Inferior parietal cortex (tissue), 1 donor: ENCODE data around the gene NR3C2.
"Not testable (repeated sequence)": the region's sequence is repeated elsewhere in the genome, so short reads cannot be mapped to it uniquely, and the experiment has no call there.

Source experiments
- DNase-seq: peaks from one replicate; pipeline ENCODE4 v3.0.0-alpha.2; 2016; ENCODE audit errors: extremely low spot score

NR3C2 gene

DNA sequence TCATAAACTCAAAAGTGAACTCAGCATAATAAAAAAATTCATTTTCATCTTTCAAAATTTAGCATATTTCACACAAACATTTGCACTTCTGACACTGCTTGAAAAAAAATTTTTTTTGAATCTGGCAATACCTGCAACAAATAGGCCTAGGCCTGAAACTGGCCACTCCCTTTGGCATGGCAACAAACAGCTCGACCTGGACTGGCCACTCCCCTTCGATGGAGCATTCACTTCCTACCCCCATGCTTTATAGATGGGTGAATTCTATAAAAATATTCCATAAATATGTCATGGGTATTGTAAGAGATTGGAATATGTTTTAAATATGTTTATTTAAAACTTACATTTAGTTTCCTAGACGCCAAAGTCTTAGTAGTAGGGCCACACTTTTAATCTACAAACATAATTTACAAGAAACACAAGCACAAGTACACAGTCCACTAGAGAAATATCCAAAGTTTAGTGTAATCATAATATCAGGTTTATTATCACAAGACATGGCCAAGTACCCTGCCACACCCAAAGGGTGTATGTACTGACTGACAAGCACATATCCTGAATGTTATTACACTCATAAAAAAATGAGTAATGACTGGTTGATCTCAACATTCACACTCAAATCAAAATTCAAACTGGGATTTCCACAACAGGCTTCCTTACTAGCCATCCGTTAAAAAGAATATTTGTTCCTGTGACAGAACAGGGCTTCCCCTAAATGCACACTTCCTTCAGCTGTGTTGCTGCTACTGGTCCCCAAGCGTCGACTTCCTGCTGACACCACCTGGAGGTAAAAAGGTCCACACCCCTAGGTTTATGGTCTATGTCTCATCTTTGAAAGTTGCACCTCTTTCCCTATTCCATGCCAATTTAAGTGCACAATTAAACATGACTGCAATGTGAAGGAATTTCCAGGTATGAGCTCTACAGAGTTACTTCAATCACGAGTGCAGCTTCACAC is 271.5 kb downstream of the NR3C2 start:
- DNase-seq: no peak

DNA sequence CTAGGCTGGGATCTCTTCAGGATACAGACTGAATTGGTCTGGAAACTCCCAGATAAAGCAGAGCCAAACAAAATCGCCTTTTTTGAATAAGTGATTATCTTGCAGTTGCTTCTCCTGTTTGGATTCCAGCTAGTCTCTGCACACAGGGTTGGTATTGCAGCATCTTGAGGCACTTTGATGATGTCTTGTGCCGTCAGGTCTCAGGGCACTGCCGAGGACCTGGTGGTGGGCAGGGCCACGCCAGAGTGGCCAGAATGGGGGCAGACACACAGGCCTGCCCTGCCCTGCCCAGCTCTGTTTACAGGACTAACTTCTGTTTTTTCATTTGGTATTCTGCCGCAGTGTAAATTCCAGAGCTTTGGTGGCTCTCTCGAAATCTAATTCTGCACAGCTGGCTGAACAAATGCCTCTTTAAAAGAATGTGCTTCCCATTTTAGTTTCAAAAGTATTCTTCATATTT is 276.1 kb downstream of the NR3C2 start:
- DNase-seq: no peak

- no peak for DNase-seq
Observed at GRCh38 chr4:148164557-148164956, 277.7 kb downstream of the NR3C2 start.

GRCh38 chr4:148162991-148163390 is 279.2 kb downstream of the NR3C2 start:
- no peak for DNase-seq

GRCh38 chr4:148162519-148162918 is 279.7 kb downstream of the NR3C2 start:
- no peak for DNase-seq

DNA sequence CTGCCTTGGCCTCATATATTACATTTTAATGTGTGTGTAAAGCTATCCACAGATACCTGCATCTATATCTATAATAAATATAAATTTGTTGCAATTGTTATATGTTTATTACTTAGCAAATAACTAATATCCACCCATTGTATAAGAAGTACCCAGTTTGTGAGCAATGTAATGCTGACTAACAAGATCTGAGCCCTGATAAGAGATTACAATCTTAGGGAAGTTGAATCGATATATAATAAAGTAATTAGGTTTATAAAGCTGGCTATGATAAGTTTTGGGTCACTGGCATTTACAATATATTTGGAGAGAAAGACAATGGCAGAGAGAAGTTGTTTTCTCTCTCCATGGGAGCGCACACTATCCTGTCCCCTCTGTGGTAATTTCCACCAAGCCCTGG is 280.6 kb downstream of the NR3C2 start:
- DNase-seq: no peak

DNA sequence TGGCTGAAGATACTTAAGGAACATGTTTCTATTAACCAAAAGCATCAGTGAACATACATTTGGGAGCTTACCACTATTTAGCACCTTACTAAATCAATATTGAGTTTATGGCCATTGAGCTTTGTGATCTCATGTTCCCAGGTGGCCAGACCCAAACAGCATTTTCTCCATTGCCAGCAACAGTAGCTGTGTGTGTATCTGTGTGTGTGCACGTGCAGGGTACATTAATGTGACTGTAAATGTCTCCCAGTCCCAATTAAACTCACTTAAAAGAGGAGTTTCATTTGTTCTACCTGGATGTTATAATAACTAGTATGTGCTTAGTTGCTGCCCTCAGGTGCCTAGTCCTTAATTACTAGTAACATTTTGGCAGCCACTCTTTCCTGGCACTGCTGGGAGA is 282.4 kb downstream of the NR3C2 start:
- no peak for DNase-seq

GRCh38 chr4:148154769-148155168 is 287.4 kb downstream of the NR3C2 start:
- DNase-seq: no peak

DNA sequence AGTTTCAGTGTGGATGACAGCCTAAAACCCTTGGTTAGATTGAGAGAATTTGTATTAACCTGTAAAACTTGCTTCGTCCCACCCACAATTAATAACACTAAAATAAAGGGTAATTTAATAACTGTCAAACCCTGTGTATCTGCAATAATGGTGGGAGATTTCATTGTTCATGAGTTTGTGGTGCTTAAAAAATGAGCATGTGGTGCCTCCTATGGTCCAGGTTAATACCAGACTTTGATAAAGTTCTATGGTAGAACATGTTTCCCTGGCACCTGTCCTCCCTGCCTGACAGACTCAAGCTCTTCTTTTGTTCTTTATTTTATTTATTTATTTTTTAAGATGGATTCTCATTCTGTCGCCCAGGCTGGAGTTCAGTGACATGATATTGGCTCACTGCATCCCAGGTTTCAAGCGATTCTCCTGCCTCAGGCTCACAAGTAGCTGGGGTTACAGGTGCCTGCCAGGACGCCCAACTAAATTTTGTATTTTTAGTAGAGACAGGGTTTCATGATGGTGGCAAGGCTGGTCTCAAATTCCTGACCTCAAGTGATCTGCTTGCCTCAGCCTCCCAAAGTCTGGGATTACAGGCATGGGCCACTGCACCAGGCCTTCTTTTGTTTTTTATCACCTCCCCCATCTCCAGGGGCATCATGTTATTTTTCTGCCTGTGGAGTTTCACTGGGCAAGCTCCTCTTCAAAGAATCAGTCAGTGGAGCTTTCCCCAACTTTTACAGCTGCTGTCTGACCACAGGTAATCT is 289.2 kb downstream of the NR3C2 start:
- DNase-seq: no peak

GRCh38 chr4:148151806-148152205 is 290.4 kb downstream of the NR3C2 start:
- no peak for DNase-seq

GRCh38 chr4:148145475-148145874 is 296.7 kb downstream of the NR3C2 start:
- DNase-seq: no peak

DNA sequence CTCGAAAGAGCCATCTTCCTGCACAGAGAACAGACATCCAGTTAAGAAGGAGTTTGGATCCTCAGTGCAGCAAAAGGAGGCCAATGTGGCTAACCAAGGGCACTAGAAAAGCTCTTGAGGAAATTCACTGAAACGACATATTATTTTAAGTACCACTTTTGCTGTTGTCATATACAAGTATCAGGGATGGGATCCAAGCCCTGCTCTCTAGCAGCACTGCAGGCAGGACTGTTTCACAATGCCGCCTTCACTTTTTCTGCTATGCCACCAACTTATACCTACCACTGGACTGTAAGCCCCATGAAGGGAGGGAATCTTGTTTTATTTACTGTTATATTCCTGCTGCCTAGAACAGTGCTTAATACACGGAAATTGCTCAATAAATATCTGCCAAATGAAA is 299.0 kb downstream of the NR3C2 start:
- no peak for DNase-seq

DNA sequence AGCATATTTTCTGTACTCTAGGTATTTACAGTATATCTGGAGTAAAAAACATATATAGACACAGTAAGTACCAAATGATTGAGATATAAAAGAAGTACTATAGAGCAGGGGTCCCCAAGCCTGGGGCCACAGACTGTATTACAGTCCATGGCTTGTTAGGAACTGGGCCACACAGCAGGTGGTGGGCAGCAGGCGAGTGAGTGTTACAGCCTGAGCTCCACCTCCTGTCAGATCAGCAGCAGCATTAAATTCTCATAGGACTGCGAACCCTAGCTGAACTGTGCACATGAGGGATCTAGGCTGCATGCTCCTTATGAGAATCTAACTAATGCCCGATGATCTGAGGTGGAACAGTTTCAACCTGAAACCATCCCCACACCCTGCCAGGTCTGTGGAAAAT is 300.7 kb downstream of the NR3C2 start:
- no peak for DNase-seq

DNA sequence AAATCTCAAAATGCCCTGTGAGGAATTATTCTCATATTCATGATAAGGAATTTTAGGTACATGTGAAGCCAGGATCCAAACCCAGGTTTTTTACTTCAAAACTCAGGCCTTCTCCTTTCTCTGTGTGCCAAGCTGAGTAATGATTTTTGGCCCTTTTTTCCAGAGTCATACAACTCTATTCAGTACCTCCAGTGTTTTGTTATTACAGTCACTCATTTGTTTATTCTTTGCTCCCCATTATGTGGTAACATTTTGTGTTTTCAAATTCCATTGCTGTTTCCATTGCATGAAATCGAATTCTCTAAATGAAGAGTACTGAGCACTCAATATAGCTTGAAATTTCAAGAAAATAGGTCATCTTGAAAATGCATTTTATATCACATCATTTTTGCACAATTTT is 315.4 kb downstream of the NR3C2 start:
- DNase-seq: no peak

- no peak for DNase-seq
Observed at GRCh38 chr4:148124512-148124911, 317.7 kb downstream of the NR3C2 start.

- not testable (repeated sequence) for DNase-seq
Observed at GRCh38 chr4:148123161-148123560, 319.1 kb downstream of the NR3C2 start.

DNA sequence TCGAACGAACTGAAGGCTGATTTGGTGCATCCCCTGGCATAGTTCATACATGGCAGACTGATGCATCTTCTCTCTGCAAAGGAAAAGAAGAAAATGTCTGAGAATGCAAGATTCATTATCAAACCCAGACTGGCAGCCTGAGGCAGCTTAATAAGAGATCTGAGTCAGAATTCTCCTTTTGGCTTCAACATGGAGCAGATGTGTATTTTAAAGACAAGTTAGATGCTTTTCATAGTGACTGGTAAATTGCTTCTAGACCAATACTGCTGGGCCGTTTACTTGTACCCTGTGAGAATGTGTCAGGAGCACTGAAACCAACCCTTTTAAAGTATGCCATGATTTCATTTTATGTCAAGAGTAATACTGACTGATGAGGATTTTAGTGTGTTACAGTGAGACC is 322.0 kb downstream of the NR3C2 start:
- no peak for DNase-seq

GRCh38 chr4:148118633-148119032 is 323.6 kb downstream of the NR3C2 start:
- DNase-seq: no peak

- no peak for DNase-seq
Observed at GRCh38 chr4:148118179-148118578, 324.0 kb downstream of the NR3C2 start.

GRCh38 chr4:148116969-148117368 is 325.2 kb downstream of the NR3C2 start:
- DNase-seq: no peak

DNA sequence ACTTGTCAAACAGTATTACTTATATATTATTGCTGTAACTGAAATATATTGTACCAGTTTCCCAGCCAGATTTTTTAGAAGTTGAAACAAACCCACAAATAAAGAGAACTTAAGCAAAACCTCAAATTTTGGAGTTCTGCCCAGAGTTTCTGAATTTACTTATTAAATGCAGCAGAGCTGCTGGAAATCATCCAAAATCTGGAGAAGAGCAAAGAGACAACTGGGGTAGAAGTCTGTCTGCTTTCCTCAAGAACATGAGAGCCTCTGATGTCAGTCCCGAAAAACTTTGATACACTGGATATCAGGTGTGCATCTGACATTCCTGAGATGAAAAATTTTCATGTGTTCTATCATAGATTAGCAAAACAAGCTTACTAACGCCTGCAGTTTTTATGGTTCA is 325.9 kb downstream of the NR3C2 start:
- DNase-seq: peak; percentile 43

GRCh38 chr4:148114436-148114835 is 327.8 kb downstream of the NR3C2 start:
- DNase-seq: no peak
